Activated naive CD8-positive, alpha-beta T cell treated with anti-CD3 and anti-CD28 coated beads for 36 hours (primary cell): ENCODE results near the gene ASGR2. TPM values are rescaled to one million over a fixed set of nuclear protein-coding genes. Genes with fewer than 3 reads are reported as not detected.
"Not testable (repeated sequence)": the region's sequence is repeated elsewhere in the genome, so short reads cannot be mapped to it uniquely, and the experiment has no call there.

Experiments
- DNase-seq: peaks from one replicate; pipeline ENCODE4 v3.0.0; 2021
- H3K27ac Mint-ChIP-seq: one replicate; pipeline ENCODE4 v1.8.0; 2022; ENCODE audit warnings: mild to moderate bottlenecking, moderate library complexity, mixed read lengths
- H3K27me3 Mint-ChIP-seq: one replicate; pipeline ENCODE4 v1.8.0; 2022; ENCODE audit warnings: mild to moderate bottlenecking, mixed read lengths
- H3K36me3 Mint-ChIP-seq: one replicate; pipeline ENCODE4 v1.8.0; 2021; ENCODE audit warnings: mild to moderate bottlenecking, mixed read lengths
- H3K4me1 Mint-ChIP-seq: one replicate; pipeline ENCODE4 v1.8.0; 2021; ENCODE audit warnings: mixed read lengths
- H3K4me3 Mint-ChIP-seq: one replicate; pipeline ENCODE4 v1.8.0; 2022; ENCODE audit warnings: mild to moderate bottlenecking, moderate library complexity, mixed read lengths
- H3K9me3 Mint-ChIP-seq: one replicate; pipeline ENCODE4 v1.8.0; 2022; ENCODE audit warnings: mixed read lengths
- total RNA-seq, 2 experiments: library from RNA; stranded (reverse); gene quantifications; one replicate each; pipeline ENCODE4 v1.2.3, GENCODE V29; 2021

Gene ASGR2
- total RNA-seq, 2 experiments from 2014 or later: not detected

- H3K27me3 Mint-ChIP-seq: peaks cover 12% of the 10 kb centered on the region
- H3K9me3 Mint-ChIP-seq: no peaks in the 10 kb centered on the region
- H3K27ac Mint-ChIP-seq: peak overlapping the region; percentile 88
- peaks cover 17% of the 10 kb centered on the region for H3K4me1 Mint-ChIP-seq
- peak overlapping the region; percentile 32 for H3K4me3 Mint-ChIP-seq
- peak; percentile 58 for DNase-seq
- H3K36me3 Mint-ChIP-seq: no peaks in the 10 kb centered on the region
Measured at GRCh38 chr17:7132511-7133094, 18.0 kb upstream of the ASGR2 start.

GRCh38 chr17:7131423-7131791 lies 16.8 kb upstream of the ASGR2 start:
- Mint-ChIP-seq H3K4me3 (no peak overlapping the region), H3K27me3 (peaks cover 2% of the 10 kb centered on the region), H3K4me1 (peaks cover 17% of the 10 kb centered on the region), H3K9me3 (no peaks in the 10 kb centered on the region), H3K27ac (no peak overlapping the region), H3K36me3 (no peaks in the 10 kb centered on the region)
- DNase-seq: no peak

GRCh38 chr17:7130621-7131422 lies 16.2 kb upstream of the ASGR2 start:
- no peaks in the 10 kb centered on the region for H3K36me3 Mint-ChIP-seq
- no peak for DNase-seq
- peak overlapping the region; percentile 13 for H3K27ac Mint-ChIP-seq
- H3K4me1 Mint-ChIP-seq: peaks cover 17% of the 10 kb centered on the region
- no peak overlapping the region for H3K4me3 Mint-ChIP-seq
- H3K9me3 Mint-ChIP-seq: no peaks in the 10 kb centered on the region
- no peaks in the 10 kb centered on the region for H3K27me3 Mint-ChIP-seq

GRCh38 chr17:7129311-7129710 lies 14.7 kb upstream of the ASGR2 start:
- Mint-ChIP-seq H3K9me3 (no peaks in the 10 kb centered on the region), H3K27me3 (no peaks in the 10 kb centered on the region), H3K27ac (no peak overlapping the region), H3K4me1 (peaks cover 17% of the 10 kb centered on the region), H3K36me3 (no peaks in the 10 kb centered on the region), H3K4me3 (no peak overlapping the region)
- DNase-seq: no peak

- Mint-ChIP-seq H3K4me3 (no peak overlapping the region), H3K27ac (no peak overlapping the region), H3K36me3 (no peaks in the 10 kb centered on the region), H3K27me3 (peaks cover 2% of the 10 kb centered on the region), H3K9me3 (no peaks in the 10 kb centered on the region), H3K4me1 (peaks cover 12% of the 10 kb centered on the region)
- no peak for DNase-seq
Measured at GRCh38 chr17:7128160-7128559, 13.5 kb upstream of the ASGR2 start.

- H3K4me3 Mint-ChIP-seq, H3K36me3 Mint-ChIP-seq, H3K27ac Mint-ChIP-seq, DNase-seq, H3K27me3 Mint-ChIP-seq, H3K9me3 Mint-ChIP-seq, H3K4me1 Mint-ChIP-seq: not testable (repeated sequence)
Measured at GRCh38 chr17:7127501-7127900, 12.9 kb upstream of the ASGR2 start.

GRCh38 chr17:7126386-7126785 lies 11.8 kb upstream of the ASGR2 start:
- not testable (repeated sequence) for H3K4me3 Mint-ChIP-seq, H3K36me3 Mint-ChIP-seq, H3K4me1 Mint-ChIP-seq, H3K9me3 Mint-ChIP-seq, H3K27ac Mint-ChIP-seq, DNase-seq, H3K27me3 Mint-ChIP-seq

GRCh38 chr17:7124923-7125322 lies 10.3 kb upstream of the ASGR2 start:
- peaks cover 2% of the 10 kb centered on the region for H3K4me1 Mint-ChIP-seq
- H3K27me3 Mint-ChIP-seq: peaks cover 10% of the 10 kb centered on the region
- no peak overlapping the region for H3K27ac Mint-ChIP-seq
- no peaks in the 10 kb centered on the region for H3K9me3 Mint-ChIP-seq
- no peak for DNase-seq
- H3K36me3 Mint-ChIP-seq: no peaks in the 10 kb centered on the region
- H3K4me3 Mint-ChIP-seq: no peak overlapping the region

- Mint-ChIP-seq H3K27me3 (peaks cover 17% of the 10 kb centered on the region), H3K36me3 (no peaks in the 10 kb centered on the region), H3K27ac (no peak overlapping the region)
Measured at GRCh38 chr17:7123844-7124243, 9.2 kb upstream of the ASGR2 start.

GRCh38 chr17:7122381-7122780 lies 7.8 kb upstream of the ASGR2 start:
- Mint-ChIP-seq H3K4me3 (no peak overlapping the region), H3K36me3 (no peaks in the 10 kb centered on the region), H3K27ac (no peak overlapping the region), H3K9me3 (no peaks in the 10 kb centered on the region), H3K27me3 (peaks cover 17% of the 10 kb centered on the region), H3K4me1 (peaks cover 2% of the 10 kb centered on the region)
- no peak for DNase-seq

More at GRCh38 chr17:7123844-7124243, 9.2 kb upstream of the ASGR2 start:
- DNase-seq: no peak
- Mint-ChIP-seq H3K4me1 (peaks cover 2% of the 10 kb centered on the region), H3K9me3 (no peaks in the 10 kb centered on the region), H3K4me3 (no peak overlapping the region)

- H3K4me1 Mint-ChIP-seq, H3K9me3 Mint-ChIP-seq, H3K4me3 Mint-ChIP-seq, H3K27ac Mint-ChIP-seq, DNase-seq, H3K36me3 Mint-ChIP-seq: not testable (repeated sequence)
- peaks cover 17% of the 10 kb centered on the region for H3K27me3 Mint-ChIP-seq
Measured at GRCh38 chr17:7120635-7121034, 6.0 kb upstream of the ASGR2 start.

GRCh38 chr17:7120123-7120522 lies 5.5 kb upstream of the ASGR2 start:
- H3K27me3 Mint-ChIP-seq: peaks cover 17% of the 10 kb centered on the region
- H3K27ac Mint-ChIP-seq: no peak overlapping the region
- H3K4me1 Mint-ChIP-seq: peaks cover 2% of the 10 kb centered on the region
- no peak overlapping the region for H3K4me3 Mint-ChIP-seq
- H3K9me3 Mint-ChIP-seq: no peaks in the 10 kb centered on the region
- H3K36me3 Mint-ChIP-seq: no peaks in the 10 kb centered on the region
- no peak for DNase-seq

- no peaks in the 10 kb centered on the region for H3K9me3 Mint-ChIP-seq
- H3K4me1 Mint-ChIP-seq: peaks cover 2% of the 10 kb centered on the region
- no peak overlapping the region for H3K4me3 Mint-ChIP-seq
- no peak overlapping the region for H3K27ac Mint-ChIP-seq
- H3K27me3 Mint-ChIP-seq: peaks cover 17% of the 10 kb centered on the region
- no peak for DNase-seq
- H3K36me3 Mint-ChIP-seq: no peaks in the 10 kb centered on the region
Measured at GRCh38 chr17:7119314-7119713, 4.7 kb upstream of the ASGR2 start.

- Mint-ChIP-seq H3K36me3 (no peaks in the 10 kb centered on the region), H3K9me3 (no peaks in the 10 kb centered on the region), H3K27me3 (peaks cover 7% of the 10 kb centered on the region), H3K27ac (no peak overlapping the region), H3K4me3 (no peak overlapping the region), H3K4me1 (no peaks in the 10 kb centered on the region)
- DNase-seq: no peak
Measured at GRCh38 chr17:7114875-7115614, 423 bp upstream of the ASGR2 start.

- Mint-ChIP-seq H3K4me1 (peaks cover 4% of the 10 kb centered on the region), H3K4me3 (no peak overlapping the region), H3K27me3 (no peaks in the 10 kb centered on the region), H3K9me3 (no peaks in the 10 kb centered on the region), H3K36me3 (no peaks in the 10 kb centered on the region), H3K27ac (no peak overlapping the region)
- no peak for DNase-seq
Measured at GRCh38 chr17:7113273-7114071, 1.1 kb downstream of the ASGR2 start.
